ENCODE measurements around the gene SLC6A11.

SLC6A11 gene

DNA sequence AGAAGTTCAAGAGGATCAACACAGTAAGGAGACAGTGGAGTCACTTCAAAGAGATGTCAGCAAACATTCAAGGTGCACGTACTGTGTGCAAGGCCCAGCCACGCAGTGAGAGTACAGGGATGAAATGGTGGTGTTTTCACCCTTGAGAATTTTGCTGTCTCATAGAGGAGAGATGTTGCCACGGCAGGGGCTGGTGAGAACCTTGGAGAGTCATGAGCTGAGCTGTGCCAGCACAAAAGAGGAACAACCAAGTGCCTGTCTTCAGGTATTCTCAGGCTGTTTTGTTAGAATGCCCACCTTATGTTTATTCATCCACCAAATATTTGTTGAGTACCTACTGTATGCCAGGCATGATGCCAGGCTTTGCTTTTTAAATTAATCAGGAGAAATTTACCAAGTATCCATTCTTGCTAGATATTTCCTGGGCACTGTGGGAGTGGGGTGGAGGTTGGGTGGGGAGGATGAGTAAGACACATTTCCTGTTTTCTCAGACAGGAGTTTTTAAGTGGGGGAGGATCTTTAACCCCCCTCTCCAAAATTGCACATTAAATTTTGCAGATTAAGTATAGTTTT lies 72.6 kb downstream of the SLC6A11 start:
- DNase-seq (ENCODE audit: low spot score), result no peak

DNA sequence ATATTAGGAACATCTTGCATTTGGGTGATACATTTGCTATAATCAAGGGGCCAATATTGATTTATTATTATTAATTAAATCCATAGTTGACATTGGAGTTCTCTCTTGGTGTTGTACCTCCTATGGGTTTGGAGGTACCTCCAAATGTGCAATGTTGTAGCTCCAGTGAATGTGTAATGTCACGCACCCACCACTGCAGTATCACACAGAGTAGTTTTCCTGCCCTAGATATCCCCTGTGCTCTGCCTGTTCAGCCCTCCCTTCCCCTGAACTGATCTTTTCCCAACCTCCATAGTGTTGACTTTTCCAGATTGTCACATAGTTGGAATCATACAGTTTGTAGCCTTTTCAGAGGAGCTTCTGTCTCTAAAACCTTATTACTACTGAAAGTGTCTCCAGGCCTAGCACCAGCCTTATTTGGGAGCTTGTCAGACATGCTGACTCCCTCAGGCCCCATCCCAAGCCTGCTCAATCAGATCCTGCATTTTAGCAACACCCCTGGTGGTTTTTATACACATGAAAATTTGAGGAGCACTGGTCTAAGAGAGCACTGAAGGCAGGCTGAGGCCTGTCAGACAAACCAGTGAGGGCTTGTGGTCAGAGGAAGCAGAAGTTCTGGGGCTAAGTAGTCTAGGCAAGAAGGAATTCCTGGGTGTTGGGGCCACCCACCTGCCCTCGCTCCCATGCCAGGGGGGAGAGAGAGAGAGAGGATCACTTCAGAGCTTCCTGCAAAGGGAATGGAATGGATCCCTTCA lies 73.4 kb downstream of the SLC6A11 start:
- no peak for DNase-seq (ENCODE audit: low spot score)

DNA sequence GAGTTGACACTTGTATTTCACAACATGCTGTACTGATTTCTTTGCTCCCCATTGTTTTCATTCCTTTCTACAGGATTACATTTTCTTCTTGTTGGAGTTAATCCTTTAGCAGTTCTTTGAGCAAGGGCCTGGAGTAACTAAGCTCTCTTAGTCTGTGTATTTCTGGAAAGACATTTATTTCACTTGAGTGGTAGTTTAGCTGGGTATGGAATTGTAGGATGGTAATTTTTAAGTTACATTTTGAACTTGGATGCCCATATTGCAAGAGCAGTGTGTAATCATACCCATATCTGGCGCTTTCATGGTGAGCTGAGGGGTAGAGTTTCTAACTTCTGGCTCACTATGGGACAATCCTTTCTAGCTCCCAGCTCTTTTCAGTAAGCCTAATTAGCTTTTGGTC lies 74.6 kb downstream of the SLC6A11 start:
- no peak for DNase-seq (ENCODE audit: low spot score)

DNA sequence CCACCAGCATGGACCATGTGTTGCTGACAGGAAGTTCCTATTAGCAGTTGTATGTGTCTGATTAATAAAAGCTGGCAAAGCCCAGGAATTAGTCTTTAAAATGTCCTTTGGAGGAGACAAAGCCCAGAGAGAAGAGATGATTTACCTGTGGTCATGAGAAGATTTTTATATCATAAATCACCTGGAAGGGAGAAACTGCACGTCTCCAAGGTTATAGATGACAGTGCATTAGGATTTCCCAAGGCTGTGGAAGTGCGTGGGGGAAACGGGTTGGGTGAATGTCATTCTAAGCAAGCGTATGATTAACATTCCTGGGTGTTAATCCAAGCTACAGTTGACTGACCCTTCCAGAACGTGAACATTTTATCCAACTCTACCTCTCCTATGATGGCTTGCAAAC lies 76.6 kb downstream of the SLC6A11 start:
- no peak for DNase-seq (ENCODE audit: low spot score)

DNA sequence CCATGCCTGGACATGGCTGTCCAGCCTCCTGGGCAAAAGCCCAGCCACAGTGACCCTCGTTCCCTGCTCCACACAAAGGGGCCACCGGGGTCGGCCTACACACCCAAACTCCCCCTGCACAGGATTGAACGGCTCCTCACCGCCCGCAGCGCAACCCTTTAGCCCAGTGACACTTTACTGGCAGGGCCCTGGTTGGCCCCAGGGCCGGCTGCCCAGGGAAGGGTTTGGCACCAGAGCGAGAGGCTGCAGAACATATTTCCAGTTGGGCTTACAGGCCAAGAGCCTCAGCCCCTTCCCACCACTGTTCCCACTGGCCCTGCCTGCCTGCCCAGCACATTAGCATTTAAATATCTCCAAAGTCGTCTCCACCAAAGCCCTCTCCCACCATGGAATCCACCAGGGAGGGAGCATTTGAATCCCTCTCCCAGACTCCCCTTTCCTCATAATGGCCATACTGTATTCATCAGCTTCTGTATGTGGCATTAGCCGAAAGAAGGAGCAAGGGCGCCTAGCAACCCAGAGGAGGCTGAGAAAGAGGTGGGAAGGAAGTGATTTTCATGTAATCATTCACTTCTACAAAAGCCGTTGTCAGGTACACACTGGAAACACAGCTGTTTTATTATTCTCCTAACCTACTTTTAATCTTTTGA lies 85.4 kb downstream of the SLC6A11 start:
- no peak for DNase-seq (ENCODE audit: low spot score)

DNA sequence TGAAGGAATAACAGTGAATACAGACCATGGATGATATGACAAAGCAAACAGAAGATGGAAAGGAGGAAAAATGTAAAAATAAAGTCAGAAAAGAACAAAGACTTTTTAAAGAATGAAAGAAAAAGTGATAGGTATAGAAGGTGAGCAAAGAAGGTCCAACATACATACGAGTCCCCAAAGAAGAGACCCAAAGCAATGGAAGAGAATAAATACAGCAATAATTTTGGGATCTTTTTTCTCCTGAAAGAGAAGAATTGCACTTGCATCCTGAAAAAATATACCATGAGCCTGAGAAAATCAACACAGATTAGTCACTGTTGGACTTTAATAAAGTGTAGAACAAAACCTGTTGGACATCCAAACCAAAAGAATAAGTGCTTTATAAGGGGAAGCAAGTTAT lies 91.2 kb downstream of the SLC6A11 start:
- no peak for DNase-seq (ENCODE audit: low spot score)

DNA sequence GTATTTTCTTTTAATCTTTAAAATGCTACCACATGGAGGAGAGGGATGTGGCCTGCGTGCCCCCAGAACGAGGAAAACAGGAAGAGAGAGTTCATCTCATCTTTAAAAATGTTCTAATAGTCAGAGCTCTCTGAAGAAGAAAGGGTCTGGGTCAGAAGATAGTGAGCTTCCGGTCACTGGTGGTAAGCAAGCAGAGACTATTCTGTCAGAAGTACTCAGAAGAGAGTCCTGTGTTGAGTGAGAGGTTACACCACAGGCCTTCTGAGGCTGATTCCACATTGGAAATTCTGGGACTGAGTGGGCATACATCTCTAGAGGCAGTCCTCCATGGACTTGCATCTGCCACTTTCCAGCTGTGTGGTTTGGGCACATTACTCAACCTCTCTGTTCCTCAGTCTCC lies 94.3 kb downstream of the SLC6A11 start:
- no peak for DNase-seq (ENCODE audit: low spot score)

DNA sequence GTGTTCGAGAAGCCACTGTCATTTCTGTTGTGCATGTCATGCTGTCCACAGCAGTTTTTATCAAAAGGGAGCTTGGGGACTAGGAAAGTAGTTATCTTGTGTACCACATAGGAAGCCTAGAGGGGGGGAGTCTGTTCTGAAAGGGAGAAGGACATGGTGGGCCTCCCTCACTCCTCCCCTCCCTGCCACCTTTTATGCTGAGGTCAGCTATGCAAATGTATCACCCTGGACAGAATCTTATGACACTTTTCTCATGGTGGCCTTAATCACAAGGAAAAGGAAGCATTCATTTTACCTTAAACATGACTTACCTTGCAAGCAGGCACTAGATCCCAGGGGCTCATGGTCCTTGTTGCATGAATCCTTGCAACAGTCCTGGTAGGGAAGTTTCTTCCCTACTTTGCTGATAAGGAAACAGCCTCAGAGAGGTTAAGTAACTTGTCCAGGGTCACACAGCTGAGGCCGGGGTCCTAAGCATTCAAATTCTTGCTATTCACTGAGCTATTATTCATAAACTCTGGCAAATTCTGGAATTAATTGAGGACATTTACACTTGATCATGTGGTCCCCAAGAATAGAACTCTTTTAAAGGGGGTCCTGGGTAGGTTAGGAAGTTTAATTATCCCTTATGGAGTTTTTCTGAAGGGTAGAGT lies 95.4 kb downstream of the SLC6A11 start:
- no peak for DNase-seq (ENCODE audit: low spot score)

DNA sequence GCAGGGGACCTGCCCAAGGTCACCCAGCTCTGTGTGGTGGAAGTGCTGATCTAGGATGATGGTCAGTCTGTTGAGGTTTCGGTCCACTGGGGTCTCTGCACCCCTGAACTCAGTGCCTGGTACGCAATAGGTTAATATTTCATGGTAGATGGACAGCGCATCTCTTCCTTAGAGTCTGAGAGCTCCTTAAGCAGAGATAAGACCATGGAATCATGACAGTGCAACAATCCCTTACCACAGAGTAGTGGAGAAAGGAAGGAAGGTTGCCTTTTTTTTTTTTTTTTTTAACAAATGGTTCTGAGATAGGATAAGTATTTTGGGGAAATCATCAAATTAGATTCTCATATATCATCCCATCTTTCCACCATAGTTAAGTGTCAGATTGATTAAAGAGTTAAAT lies 96.8 kb downstream of the SLC6A11 start:
- no peak for DNase-seq (ENCODE audit: low spot score)

DNA sequence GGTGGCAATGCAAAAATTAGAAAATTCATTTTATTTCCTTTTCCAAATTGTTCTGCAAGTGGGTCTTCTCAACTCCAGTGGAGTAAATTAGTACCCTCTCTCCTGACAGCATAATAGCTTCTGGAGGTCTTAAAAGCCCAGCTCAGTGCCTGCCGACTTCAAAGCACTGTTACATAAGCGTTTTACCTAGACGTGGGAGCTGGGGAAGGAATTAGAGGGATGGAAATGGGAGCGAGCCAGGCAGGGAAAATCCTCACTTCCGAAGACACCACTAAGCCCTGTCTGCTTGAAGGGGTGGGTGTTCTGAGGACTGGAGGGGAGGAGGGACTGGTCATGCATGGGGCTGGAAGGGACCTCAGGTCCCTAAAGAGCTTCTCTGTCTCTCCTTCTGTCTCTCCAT lies 99.3 kb downstream of the SLC6A11 start:
- no peak for DNase-seq (ENCODE audit: low spot score)

DNA sequence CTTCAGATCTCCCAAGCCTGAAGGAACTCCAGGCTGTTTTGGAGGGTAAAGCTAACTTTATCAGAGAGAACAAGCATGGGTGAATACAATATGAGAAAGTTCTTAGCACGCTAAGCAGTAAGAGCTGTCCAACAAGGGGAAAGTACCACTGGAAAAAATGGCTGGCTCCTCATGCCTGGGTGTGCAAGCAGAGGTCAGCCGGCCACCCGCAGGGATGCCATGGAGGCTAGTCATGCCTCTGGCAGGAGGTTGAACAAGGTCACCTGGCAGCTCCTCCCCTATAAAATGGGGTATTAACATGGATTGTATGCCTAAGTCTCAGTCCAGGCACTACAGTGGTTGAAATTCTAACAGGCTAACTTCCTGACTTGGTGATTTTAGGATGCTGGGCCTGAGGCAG lies 101.1 kb downstream of the SLC6A11 start:
- DNase-seq (ENCODE audit: low spot score), result no peak

DNA sequence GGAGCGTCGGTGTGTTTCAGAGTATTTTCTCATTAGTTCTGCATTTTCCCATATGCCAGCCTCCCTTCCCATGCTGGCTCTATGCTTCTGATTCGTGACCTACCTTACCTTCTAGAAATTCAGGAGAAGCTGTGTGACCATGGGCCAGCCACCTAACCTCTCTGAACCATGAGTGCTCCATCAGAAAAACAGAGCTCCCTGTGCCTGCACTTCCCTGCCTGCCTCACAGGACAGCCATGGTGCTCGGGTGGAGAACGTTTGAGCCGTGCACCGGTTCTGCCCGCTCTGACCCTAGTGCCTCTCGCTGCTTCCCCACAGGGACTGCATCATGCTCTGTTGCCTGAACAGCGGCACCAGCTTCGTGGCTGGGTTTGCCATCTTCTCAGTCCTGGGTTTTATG lies 102.0 kb downstream of the SLC6A11 start:
- DNase-seq (ENCODE audit: low spot score), result no peak

DNA sequence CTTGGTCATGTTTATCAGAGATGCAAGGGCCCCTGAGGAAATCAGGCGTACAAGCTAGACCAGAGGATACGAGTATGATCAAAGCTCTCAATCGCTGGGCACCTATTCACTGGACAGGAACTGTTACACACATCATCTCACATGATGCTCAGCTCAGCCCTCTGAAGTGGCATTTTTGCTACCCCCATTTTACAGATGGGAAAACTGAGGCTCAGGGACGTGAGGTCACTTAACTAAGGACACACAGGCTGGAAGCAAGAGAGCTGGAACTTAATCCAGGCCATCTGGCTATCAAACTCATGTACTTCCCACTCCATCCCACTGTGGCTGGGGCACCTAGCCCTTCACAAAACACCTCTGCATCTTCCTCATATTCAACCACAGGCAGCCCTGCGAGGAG lies 103.6 kb downstream of the SLC6A11 start:
- no peak for DNase-seq (ENCODE audit: low spot score)

DNA sequence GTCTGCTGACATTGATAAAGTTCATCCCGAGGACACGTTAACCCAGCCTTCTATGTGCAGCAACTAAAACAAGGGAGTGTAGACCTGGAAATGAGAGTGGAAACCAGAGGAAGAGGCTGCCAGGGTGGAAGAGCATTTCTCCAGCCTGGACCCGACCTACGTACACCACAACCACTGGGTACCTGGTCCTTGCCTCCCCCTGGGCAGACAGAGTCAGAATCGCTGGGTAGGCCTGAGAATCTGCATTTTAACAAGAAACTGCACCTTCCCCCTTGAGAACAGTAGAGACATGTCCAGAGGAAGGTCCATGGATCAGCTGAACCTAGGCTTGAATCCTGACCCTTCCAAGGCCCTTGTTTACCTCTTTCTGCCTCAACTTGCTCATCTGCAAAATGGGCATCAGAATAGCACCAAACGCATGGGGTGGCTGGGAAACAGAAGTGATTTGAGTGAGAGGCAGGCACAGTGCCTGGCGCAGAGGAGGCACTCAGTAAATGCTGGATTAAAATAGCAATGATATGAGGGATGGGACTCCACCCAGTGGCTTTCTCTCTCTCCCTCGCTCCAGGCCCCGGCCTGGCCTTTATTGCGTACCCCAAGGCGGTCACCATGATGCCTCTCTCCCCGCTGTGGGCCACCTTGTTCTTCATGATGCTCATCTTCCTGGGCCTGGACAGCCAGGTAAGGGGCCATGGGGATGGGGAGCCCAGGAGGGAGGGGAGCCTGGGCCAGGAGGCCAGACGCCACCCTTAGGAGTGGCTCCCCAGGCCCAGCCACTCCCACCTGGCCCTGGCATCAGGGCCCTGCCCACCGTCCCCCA lies 109.6 kb downstream of the SLC6A11 start:
- DNase-seq (ENCODE audit: low spot score), result no peak

DNA sequence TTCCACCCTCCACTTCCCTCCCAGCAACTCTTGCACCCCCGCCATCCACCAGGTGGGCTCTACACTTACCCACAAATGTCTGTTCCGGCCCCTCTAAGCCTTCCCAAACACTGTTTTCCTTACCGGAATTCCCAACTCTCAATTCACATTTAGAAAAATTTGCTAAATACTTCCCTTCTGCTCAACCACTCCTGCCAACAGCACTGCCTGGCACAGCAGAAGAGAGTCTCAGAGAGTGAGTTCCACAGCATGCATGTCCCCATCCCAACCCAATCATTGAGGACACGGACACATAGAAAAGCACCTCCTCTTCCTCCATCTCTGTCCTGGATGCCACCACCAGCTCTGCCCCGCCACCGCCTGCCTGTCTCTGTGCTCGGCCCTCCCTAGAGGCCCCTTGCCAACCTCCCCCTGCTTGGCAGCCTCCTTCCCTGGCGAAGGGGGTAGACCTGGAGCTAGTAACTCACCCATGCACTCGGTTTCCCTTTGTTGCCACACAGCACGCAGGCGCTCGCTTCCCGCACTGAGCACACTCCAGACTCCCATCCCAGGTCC lies 110.3 kb downstream of the SLC6A11 start:
- no peak for DNase-seq (ENCODE audit: low spot score)

DNA sequence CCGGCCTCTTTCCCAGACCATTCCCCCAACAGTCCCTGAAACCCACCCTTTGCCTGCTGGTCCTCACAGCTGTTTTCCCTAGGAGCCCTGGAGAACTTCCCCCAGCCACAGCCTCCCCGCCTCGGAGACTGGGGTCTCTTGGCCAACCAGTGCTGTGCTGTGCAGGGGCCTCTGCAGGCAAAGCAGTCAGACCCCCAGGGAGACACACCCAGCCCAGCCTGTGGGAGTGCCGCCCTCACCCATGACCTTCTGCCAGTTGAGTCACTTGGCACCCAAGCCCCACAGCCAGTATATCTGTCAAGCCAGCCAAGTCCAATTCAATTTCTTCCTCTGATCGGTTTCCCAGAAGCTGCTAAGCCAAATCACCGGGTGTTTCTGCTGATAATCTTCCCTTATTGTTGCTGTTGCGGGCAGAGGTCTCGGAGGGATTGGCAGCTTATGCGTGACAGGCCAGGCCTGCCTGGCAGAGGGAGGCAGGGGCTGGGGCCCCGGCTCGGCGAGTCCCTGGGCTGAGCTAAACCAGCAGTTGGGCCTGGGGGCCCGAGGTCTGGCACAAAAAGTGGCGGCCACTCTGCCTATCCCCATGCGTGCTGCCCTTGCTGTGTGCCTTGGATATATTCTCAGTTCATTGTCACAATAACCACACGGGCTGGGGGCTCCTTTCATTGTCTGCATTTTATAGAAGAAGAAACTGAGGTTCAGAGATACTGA lies 110.9 kb downstream of the SLC6A11 start:
- no peak for DNase-seq (ENCODE audit: low spot score)

DNA sequence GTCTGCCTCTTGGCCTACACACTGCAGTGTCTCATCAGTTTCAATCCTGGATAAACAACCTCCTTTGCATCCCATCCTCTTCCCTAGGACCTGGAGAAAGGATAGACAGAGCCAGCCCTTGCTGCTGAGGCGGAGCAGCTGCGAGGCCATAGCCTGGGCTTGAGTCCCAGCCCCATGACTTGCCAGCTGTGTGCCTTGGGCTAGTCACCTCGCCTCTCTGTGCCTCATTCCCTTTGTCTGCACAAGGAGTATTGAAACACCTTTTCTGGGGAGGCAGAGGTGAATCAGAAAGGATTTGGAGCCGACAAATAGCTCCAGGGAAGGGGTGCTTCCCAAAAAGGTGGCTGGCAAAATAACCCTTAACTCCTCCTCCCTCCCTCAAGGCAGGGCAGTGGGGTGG lies 111.5 kb downstream of the SLC6A11 start:
- DNase-seq (ENCODE audit: low spot score), result no peak

DNA sequence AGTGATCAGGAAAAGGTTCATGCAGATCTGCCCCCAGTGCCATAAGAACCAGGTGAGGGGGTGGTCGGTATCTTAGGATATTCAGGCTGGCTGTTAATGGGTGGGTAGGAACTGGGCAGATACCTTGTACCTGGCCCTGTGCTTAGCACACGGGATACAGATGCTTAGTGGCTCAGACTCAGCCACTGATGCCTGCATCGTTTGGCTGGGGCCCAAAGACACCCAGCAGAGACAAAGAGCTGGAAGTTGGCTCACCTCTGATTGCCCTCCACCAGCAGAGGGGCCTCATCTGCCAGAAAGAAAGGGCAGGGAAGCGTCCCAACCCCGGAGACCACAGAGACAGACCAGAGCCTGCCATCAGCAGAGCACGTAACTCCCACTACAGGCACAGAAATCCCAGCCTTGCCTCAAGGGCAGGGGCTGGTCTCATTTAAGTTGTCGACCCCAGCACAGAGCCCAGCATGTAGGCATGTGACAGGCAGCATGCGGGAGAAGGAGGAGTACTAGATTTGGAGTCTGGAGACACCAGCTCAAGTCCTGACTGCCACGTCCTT lies 112.5 kb downstream of the SLC6A11 start:
- no peak for DNase-seq (ENCODE audit: low spot score)

DNA sequence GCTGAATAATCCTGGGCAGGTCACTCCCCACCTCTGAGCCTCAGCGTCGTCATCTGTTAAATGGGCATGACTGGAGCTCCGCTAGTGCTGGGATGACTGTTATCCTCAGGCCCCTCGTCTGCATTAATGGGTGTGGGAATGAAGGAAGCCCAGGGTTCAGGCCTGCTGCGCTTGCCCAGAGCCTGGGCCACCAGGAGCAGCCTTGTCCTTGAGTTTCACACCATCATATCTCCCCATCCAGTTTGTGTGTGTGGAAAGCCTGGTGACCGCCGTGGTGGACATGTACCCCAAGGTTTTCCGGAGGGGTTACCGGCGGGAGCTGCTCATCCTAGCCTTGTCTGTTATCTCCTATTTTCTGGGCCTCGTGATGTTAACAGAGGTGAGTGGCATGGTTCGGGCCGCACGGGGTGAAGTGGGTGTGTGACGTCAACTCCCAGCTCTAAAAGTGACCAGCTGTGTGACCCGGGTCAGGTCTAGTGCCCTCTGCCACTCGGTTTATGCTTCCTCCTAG lies 113.0 kb downstream of the SLC6A11 start:
- DNase-seq (ENCODE audit: low spot score), result no peak

DNA sequence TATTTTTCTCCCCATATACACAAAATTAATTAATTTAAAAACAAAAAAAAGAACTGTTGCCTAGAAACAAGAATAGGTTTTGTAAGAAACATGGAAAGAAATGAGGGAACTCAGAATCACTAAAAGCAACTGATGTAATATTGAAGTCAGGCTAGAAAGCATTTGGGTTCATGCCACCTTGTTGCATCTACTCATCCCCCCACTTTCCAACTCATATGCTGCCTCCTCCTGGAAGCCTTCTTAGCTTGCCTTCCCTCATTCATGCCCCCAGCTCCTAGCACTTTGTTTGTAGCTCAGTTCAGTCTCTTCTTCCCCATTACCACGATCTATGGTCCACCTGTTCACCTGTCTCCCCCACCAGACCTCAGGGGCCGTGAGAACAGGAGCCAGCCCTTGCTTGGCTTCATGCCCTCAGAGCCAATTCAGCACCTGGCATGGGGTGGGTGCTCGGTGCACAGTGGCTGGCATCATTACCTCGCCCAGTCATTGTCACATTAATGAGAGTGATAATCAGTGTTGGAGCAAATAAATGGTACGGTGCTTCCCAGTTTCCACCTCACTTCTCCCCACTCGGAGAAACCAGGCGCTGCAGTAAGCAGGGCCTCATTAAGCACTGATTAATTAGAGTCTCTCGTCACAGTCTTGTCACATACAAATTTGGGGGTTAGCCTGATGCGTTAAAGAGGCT lies 114.1 kb downstream of the SLC6A11 start:
- no peak for DNase-seq (ENCODE audit: low spot score)

All from RKO (cell line).